Natural killer cell treated with Interleukin-12 subunit alpha and Interleukin-12 subunit beta and Interleukin-15 and Interleukin-18, amount 100 ng/mL, for 72 hours (primary cell): Measurements from ENCODE around the gene ACKR2. TPM values are rescaled to one million over a fixed set of nuclear protein-coding genes. Genes with fewer than 3 reads are reported as not detected.

Experiments used
- ATAC-seq, 2 donors: fragments of 150-1000 bp; cut with Tn5 transposase in 1 of 2; sonication (Bioruptor Pico), chemical (Tn5 transposase) in 1 of 2; 2 replicates each; pipeline ENCODE4 v1.10.0; 2021
- DNase-seq: peaks from one replicate; pipeline ENCODE4 v3.0.0; 2022; ENCODE audit warnings: low spot score
- H3K27ac Mint-ChIP-seq, 2 donors: 1 replicate in 1 of 2; 2 replicates in 1 of 2; pipeline ENCODE4 v1.8.0; 2022; ENCODE audit warnings: mixed read lengths in 2 of 2, mild to moderate bottlenecking in 1 of 2, moderate library complexity in 1 of 2
- H3K27me3 Mint-ChIP-seq, 2 donors: 1 replicate in 1 of 2; 2 replicates in 1 of 2; pipeline ENCODE4 v1.8.0; 2022; ENCODE audit warnings: mixed read lengths in 2 of 2
- H3K36me3 Mint-ChIP-seq: one replicate; pipeline ENCODE4 v1.8.0; 2022; ENCODE audit warnings: mixed read lengths
- H3K4me1 Mint-ChIP-seq, 2 donors: 1 replicate in 1 of 2; 2 replicates in 1 of 2; pipeline ENCODE4 v1.8.0; 2022; ENCODE audit warnings: low read depth in 2 of 2, mixed read lengths in 2 of 2, mild to moderate bottlenecking in 1 of 2
- H3K4me3 Mint-ChIP-seq: one replicate; pipeline ENCODE4 v1.8.0; 2022; ENCODE audit warnings: mixed read lengths
- H3K9me3 Mint-ChIP-seq: 2 replicates; pipeline ENCODE4 v1.8.0; 2022; ENCODE audit warnings: mixed read lengths
- total RNA-seq, 2 donors: library from RNA; stranded (reverse); gene quantifications; one replicate each; pipeline ENCODE4 v1.2.3, GENCODE V29; 2022

ACKR2 gene
- total RNA-seq, 2 donors from 2014 or later: 2.3 to 11.5 TPM

GRCh38 chr3:42829628-42830436 lies 20.6 kb downstream of the ACKR2 start:
- no peak overlapping the region for H3K4me3 Mint-ChIP-seq
- no peak overlapping the region for H3K27ac Mint-ChIP-seq
- peaks cover 23 to 31% of the 10 kb centered on the region in 2 donors for H3K27me3 Mint-ChIP-seq
- no peaks in the 10 kb centered on the region for H3K36me3 Mint-ChIP-seq
- H3K4me1 Mint-ChIP-seq: peaks cover 6% of the 10 kb centered on the region in 2 donors
- no peaks in the 10 kb centered on the region for H3K9me3 Mint-ChIP-seq
- DNase-seq: no peak
- no peak for ATAC-seq

- ATAC-seq (no peak), DNase-seq (no peak)
- H3K27ac Mint-ChIP-seq: peak overlapping the region in 1 of 2 donors; percentile 10
- no peak overlapping the region for H3K4me3 Mint-ChIP-seq
- peaks cover 6% of the 10 kb centered on the region in 2 donors for H3K4me1 Mint-ChIP-seq
- H3K27me3 Mint-ChIP-seq: peaks cover 20 to 35% of the 10 kb centered on the region in 2 donors
- no peaks in the 10 kb centered on the region for H3K9me3 Mint-ChIP-seq
- no peaks in the 10 kb centered on the region for H3K36me3 Mint-ChIP-seq
Measured at GRCh38 chr3:42830437-42831320, 21.4 kb downstream of the ACKR2 start.

GRCh38 chr3:42831321-42831713 lies 22.1 kb downstream of the ACKR2 start:
- peaks cover 16 to 31% of the 10 kb centered on the region in 2 donors for H3K27me3 Mint-ChIP-seq
- ATAC-seq (peak; percentile 74 to 84), DNase-seq (peak; percentile 80)
- peaks cover 6% of the 10 kb centered on the region in 2 donors for H3K4me1 Mint-ChIP-seq
- no peak overlapping the region for H3K4me3 Mint-ChIP-seq
- H3K27ac Mint-ChIP-seq: peak overlapping the region in 1 of 2 donors; percentile 10
- H3K36me3 Mint-ChIP-seq: no peaks in the 10 kb centered on the region
- H3K9me3 Mint-ChIP-seq: no peaks in the 10 kb centered on the region

- no peak for ATAC-seq
- Mint-ChIP-seq H3K27me3 (peaks cover 2 to 7% of the 10 kb centered on the region in 2 donors), H3K4me3 (no peak overlapping the region), H3K36me3 (no peaks in the 10 kb centered on the region), H3K27ac (no peak overlapping the region), H3K4me1 (peaks cover 4 to 9% of the 10 kb centered on the region in 2 donors), H3K9me3 (no peaks in the 10 kb centered on the region)
- DNase-seq: no peak
Measured at GRCh38 chr3:42836150-42837123, 27.2 kb downstream of the ACKR2 start.

GRCh38 chr3:42838571-42838970 lies 29.3 kb downstream of the ACKR2 start:
- H3K4me3 Mint-ChIP-seq: no peak overlapping the region
- H3K9me3 Mint-ChIP-seq: no peaks in the 10 kb centered on the region
- H3K27me3 Mint-ChIP-seq: peaks cover 2 to 7% of the 10 kb centered on the region in 2 donors
- H3K36me3 Mint-ChIP-seq: no peaks in the 10 kb centered on the region
- ATAC-seq (no peak), DNase-seq (no peak)
- H3K4me1 Mint-ChIP-seq: peaks cover 0 to 6% of the 10 kb centered on the region in 2 donors
- peak overlapping the region in 1 of 2 donors; percentile 37 for H3K27ac Mint-ChIP-seq

GRCh38 chr3:42839616-42840015 lies 30.4 kb downstream of the ACKR2 start:
- peaks cover 0 to 6% of the 10 kb centered on the region in 2 donors for H3K4me1 Mint-ChIP-seq
- DNase-seq (no peak), ATAC-seq (peak; percentile 65 to 71)
- H3K4me3 Mint-ChIP-seq: no peak overlapping the region
- H3K36me3 Mint-ChIP-seq: no peaks in the 10 kb centered on the region
- no peaks in the 10 kb centered on the region for H3K9me3 Mint-ChIP-seq
- no peak overlapping the region for H3K27ac Mint-ChIP-seq
- peaks cover 2 to 7% of the 10 kb centered on the region in 2 donors for H3K27me3 Mint-ChIP-seq

GRCh38 chr3:42841332-42841731 lies 32.1 kb downstream of the ACKR2 start:
- DNase-seq: no peak
- Mint-ChIP-seq H3K9me3 (no peaks in the 10 kb centered on the region), H3K27me3 (no peaks in the 10 kb centered on the region), H3K36me3 (no peaks in the 10 kb centered on the region), H3K4me1 (peaks cover 0 to 6% of the 10 kb centered on the region in 2 donors), H3K4me3 (no peak overlapping the region), H3K27ac (peak overlapping the region in 1 of 2 donors; percentile 8)
- no peak for ATAC-seq

GRCh38 chr3:42843713-42844411 lies 34.6 kb downstream of the ACKR2 start:
- ATAC-seq (no peak), DNase-seq (no peak)
- Mint-ChIP-seq H3K9me3 (peaks cover 2% of the 10 kb centered on the region), H3K4me1 (peaks cover 15 to 25% of the 10 kb centered on the region in 2 donors), H3K27me3 (no peaks in the 10 kb centered on the region), H3K36me3 (no peaks in the 10 kb centered on the region), H3K27ac (no peak overlapping the region), H3K4me3 (no peak overlapping the region)

- DNase-seq (no peak), ATAC-seq (no peak)
- peaks cover 15 to 29% of the 10 kb centered on the region in 2 donors for H3K4me1 Mint-ChIP-seq
- peaks cover 2% of the 10 kb centered on the region for H3K9me3 Mint-ChIP-seq
- H3K36me3 Mint-ChIP-seq: no peaks in the 10 kb centered on the region
- no peaks in the 10 kb centered on the region for H3K27me3 Mint-ChIP-seq
- H3K4me3 Mint-ChIP-seq: no peak overlapping the region
- no peak overlapping the region for H3K27ac Mint-ChIP-seq
Measured at GRCh38 chr3:42844412-42844713, 35.1 kb downstream of the ACKR2 start.

GRCh38 chr3:42844815-42845214 lies 35.6 kb downstream of the ACKR2 start:
- H3K27ac Mint-ChIP-seq: no peak overlapping the region
- no peak for DNase-seq
- no peaks in the 10 kb centered on the region for H3K36me3 Mint-ChIP-seq
- H3K9me3 Mint-ChIP-seq: peaks cover 2% of the 10 kb centered on the region
- H3K4me3 Mint-ChIP-seq: no peak overlapping the region
- no peaks in the 10 kb centered on the region for H3K27me3 Mint-ChIP-seq
- peaks cover 15 to 26% of the 10 kb centered on the region in 2 donors for H3K4me1 Mint-ChIP-seq
- ATAC-seq: no peak

- peak overlapping the region; percentile 78 for H3K4me3 Mint-ChIP-seq
- no peaks in the 10 kb centered on the region for H3K36me3 Mint-ChIP-seq
- ATAC-seq: peak; percentile 82 to 85
- peaks cover 15 to 29% of the 10 kb centered on the region in 2 donors for H3K4me1 Mint-ChIP-seq
- no peaks in the 10 kb centered on the region for H3K27me3 Mint-ChIP-seq
- H3K27ac Mint-ChIP-seq: peak overlapping the region; percentile 69 to 92
- peaks cover 2% of the 10 kb centered on the region for H3K9me3 Mint-ChIP-seq
- peak; percentile 65 for DNase-seq
Measured at GRCh38 chr3:42846685-42847522, 37.7 kb downstream of the ACKR2 start.

- Mint-ChIP-seq H3K4me3 (peak overlapping the region; percentile 78), H3K36me3 (no peaks in the 10 kb centered on the region), H3K4me1 (peaks cover 15 to 29% of the 10 kb centered on the region in 2 donors), H3K27me3 (no peaks in the 10 kb centered on the region), H3K9me3 (peaks cover 2% of the 10 kb centered on the region), H3K27ac (peak overlapping the region; percentile 69 to 92)
- ATAC-seq (no peak), DNase-seq (no peak)
Measured at GRCh38 chr3:42847731-42848130, 38.5 kb downstream of the ACKR2 start.
